SH-SY5Y (cell line): ENCODE data around the gene CEL.

Experiments
- GATA2 ChIP-seq: IDR thresholded peaks from 2 replicates; pipeline ENCODE4 v1.6.1; 2011; ENCODE audit warnings: mild to moderate bottlenecking, low read depth, low read length
- GATA3 ChIP-seq: IDR thresholded peaks from 2 replicates; pipeline ENCODE4 v1.6.1; 2011; ENCODE audit warnings: low read depth, mild to moderate bottlenecking, low read length, moderate library complexity

DNA sequence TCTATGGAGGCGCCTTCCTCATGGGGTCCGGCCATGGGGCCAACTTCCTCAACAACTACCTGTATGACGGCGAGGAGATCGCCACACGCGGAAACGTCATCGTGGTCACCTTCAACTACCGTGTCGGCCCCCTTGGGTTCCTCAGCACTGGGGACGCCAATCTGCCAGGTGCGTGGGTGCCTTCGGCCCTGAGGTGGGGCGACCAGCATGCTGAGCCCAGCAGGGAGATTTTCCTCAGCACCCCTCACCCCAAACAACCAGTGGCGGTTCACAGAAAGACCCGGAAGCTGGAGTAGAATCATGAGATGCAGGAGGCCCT is 3.2 kb downstream of the CEL start:
- no peak for TF ChIP-seq GATA2
- no peak for TF ChIP-seq GATA3
